Suppressor macrophage treated with lipopolysaccharide for 1 hour (primary cell): Measurements from ENCODE around the gene SLC12A7.

Experiments used
- DNase-seq, 3 donors: peaks; one replicate each; pipeline ENCODE4 v3.0.0-alpha.2; 2020 to 2022

The SLC12A7 gene

DNA sequence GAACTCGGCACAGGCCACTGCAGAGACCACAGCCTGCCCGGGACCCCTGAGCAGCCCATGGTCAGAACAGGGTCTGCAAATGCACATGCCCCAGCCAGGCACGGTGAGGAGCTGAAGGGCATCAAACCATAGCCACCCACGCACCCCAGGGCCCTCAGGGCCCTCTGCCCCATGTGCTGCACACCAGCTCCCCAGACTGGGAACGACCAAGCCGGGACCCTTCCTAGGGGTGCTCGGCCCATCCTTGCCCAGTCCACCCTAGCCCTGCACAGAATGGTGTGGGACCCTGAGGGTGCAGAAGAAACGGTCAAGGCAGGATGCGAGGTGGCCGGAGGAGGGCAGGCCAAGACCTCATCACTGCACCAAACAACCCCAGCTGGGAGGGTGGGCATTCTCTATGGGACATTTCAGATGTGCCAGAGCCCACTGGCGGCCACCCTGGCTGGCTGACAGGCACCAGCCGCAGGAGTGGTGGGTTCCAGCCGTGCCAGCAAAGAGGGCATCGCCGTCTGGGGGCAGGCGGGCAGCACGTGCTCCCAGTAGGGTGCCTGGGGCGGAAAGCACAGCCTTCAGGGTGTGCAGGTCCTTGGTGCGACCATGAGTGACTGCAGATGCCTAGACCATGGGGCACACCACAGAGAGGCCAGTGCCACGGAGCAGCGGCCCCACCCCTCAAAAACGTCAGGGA is 16.4 kb downstream of the SLC12A7 start:
- DNase-seq: no peak

DNA sequence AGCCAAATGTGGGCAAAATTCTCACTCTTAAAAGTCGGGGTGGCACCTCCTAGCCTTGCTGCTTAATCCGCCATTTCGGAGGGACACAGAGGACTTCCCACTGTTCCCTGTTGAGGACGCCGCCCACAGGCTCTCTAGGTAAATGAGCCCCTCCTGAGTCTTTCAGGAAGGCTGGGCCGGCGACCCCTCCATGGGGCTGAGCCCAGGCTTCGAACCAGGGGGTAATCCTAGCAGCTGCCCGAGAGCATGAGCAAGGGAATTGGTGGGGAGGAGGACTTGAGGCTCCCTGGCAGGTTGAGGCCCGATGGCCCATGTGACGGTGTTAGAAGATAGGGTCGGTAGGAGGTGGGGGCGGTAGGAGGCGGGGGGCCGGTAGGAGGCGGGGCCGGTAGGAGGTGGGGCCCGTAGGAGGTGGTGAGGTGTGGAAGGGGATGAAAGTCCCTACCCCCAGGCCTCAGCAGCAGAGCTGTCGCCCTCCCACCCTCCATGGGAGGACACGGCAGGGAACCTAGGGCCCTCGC is 17.1 kb downstream of the SLC12A7 start:
- DNase-seq: no peak

DNA sequence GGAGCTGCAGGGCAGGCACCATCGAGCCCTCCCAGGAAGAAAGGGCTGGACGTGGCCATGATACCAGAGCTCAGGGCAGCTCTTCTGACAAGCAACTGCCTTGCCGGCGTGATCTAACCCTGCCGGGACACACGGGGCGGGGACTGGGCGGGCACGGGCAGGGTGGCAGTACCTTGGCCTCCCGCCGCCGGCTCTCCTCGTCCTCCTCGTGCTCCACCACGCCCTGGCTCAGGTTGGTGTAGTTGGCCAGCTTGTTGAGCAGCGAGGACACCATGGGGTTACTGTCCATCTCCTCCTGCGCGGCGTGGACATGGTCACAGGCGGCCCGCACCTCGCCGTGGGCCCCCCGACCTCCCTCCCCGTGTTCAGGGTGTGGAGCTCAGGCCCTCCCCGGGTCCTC is 18.5 kb downstream of the SLC12A7 start:
- no peak for DNase-seq

- no peak for DNase-seq
Measured at GRCh38 chr5:1092122-1092521, 19.7 kb downstream of the SLC12A7 start.

- no peak for DNase-seq
Measured at GRCh38 chr5:1091632-1092031, 20.2 kb downstream of the SLC12A7 start.

DNA sequence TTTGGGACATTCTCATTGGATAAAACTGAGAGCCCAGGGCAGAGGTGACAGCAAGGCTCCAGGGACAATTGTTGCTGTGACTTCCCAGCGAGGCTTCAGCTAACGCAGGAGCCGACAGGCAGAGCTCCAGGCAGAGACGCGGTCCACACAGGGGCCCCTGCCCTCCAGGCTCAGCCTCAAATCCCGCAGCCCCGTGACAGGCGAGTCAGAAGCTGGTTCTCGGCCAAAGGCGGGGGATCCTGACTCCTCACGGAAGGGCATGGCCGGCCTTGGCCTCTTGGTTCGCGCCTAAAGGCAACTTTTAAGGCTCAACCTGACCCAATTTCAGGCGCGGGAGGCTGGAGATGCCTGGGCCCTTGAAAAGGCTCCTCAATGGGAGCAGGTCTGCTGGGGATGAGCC is 21.3 kb downstream of the SLC12A7 start:
- DNase-seq: no peak

DNA sequence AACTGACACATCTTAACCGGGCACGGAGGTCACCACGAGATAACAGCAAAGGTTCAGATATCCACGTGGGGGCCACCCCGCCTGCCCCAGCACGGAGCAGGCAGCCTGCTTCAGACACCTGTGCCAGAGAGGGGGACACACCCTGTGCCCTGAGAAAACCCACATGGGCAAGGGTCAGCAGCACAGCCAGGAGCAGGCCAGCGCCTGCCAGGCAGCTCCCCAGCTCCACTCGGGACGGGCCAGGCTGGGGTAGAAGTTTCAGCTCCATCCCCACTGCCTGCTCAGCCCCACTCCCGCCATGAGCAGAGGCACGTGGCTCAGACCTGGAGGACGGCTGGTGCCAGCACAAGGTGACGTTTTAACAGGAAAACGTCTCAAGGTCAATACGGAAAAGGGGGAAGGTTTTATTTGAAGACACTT is 22.2 kb downstream of the SLC12A7 start:
- no peak for DNase-seq

GRCh38 chr5:1089146-1089545 is 22.7 kb downstream of the SLC12A7 start:
- DNase-seq: no peak

GRCh38 chr5:1088726-1089125 is 23.1 kb downstream of the SLC12A7 start:
- no peak for DNase-seq

- DNase-seq: no peak
Measured at GRCh38 chr5:1088031-1088430, 23.8 kb downstream of the SLC12A7 start.

DNA sequence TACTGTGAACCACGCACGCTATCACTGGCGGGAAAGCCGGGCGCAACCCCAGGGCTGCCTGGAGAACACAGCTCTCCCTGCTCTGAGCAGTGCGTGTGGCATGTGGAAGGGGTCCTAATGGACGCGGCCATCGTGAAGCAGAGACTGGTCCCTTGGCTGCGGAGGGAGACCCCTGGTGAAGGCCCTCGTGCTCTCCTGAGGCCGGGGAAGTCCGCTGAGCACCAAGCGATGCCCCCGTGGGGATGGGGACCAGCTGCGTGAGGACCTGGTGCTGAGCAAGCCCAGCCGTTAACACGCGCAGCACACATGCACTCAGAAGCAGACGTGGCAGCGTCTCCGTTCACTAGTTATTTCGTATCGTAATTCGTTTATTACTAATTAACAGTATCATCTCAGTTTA is 24.4 kb downstream of the SLC12A7 start:
- DNase-seq: no peak

GRCh38 chr5:1086871-1087270 is 25.0 kb downstream of the SLC12A7 start:
- DNase-seq: no peak

DNA sequence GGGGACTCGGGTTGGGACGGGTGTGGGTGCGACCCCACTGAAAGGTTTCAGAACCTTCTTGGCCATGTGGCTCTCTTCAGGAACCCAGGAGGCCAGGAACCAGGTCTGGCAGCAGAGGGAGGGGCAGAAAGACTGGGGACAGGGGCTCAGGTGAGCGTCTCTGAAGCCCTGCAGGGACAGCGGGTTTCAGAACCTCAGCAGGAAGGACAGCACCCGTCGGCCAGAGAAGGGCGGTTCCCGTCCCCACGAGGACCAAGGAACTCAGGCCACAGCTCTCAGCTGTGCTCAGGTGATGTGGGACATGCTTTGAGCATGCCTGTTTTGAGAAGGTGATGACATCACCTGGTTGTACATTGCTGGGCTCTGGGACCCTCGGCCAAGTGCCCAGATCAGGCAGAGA is 25.7 kb downstream of the SLC12A7 start:
- DNase-seq: no peak

- DNase-seq: no peak
Measured at GRCh38 chr5:1085391-1085790, 26.5 kb downstream of the SLC12A7 start.

DNA sequence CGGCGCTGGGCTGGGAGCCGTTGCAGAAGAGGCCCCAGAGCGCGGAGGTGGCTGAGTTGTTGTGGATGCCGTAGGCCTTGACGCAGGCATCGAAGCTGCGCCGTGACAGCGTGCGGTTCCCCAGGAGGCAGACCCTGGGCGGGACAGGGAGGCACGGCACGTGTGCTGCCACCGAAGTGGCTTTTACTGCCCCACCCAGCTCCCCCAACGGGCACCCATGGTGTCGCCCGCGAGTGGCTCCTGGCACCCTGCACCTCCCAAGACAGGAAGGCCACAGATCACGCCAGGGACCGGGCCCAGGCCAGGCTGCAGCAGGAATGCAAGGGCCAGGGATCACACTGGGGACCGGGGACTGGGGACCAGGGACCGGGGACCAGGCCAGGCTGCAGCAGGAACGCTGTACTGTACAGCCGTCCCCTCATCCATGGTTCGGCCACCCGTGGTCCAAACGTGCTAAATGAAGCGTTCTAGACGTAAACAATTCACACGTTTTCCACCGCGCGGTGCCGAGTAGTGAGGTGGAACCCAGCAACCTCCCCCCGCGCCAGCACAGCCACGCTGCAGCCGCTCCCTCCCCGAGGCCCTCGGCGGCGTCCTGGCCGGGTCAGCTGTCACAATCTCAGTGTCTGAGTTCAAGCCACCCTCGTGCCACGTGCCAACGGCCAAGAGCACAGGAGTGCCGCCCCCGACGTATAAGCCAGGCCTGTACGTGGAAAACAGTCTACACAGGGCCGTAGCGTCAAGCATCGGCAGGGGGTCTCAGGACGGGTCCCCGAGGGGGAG is 27.8 kb downstream of the SLC12A7 start:
- no peak for DNase-seq

- peak; percentile 30 to 60 (median 42) for DNase-seq
Measured at GRCh38 chr5:1083026-1083425, 28.8 kb downstream of the SLC12A7 start.

DNA sequence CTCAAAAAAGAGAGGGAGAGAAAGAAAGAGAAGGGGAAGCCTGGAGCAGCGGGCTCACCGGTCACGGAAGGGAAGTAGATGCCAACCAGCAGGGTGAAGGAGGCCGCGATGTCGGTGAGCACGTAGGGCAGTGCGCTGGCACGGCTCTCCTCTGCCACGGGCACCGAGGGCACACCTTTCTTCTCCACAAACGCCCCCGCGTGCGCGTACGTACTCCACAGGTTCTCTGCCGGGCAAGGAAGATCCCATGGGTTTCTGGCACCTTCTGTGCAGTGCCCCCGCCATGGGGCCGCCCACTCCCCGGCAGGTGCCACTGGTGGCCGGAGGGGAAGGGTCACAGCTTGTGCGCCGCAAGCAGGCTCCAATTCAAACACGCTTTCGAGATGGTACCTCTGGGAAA is 30.3 kb downstream of the SLC12A7 start:
- DNase-seq: no peak

- DNase-seq: no peak
Measured at GRCh38 chr5:1080432-1080831, 31.4 kb downstream of the SLC12A7 start.

- no peak for DNase-seq
Measured at GRCh38 chr5:1079961-1080360, 31.9 kb downstream of the SLC12A7 start.

GRCh38 chr5:1079486-1079885 is 32.4 kb downstream of the SLC12A7 start:
- DNase-seq: no peak

- no peak for DNase-seq
Measured at GRCh38 chr5:1078851-1079250, 33.0 kb downstream of the SLC12A7 start.

GRCh38 chr5:1078206-1078605 is 33.7 kb downstream of the SLC12A7 start:
- DNase-seq: no peak

GRCh38 chr5:1077491-1078020 is 34.3 kb downstream of the SLC12A7 start:
- no peak for DNase-seq

- DNase-seq: no peak
Measured at GRCh38 chr5:1077026-1077425, 34.8 kb downstream of the SLC12A7 start.
